GM12864 (cell line): ENCODE measurements around the gene KREMEN1.
A peak's percentile ranks its signal among the peaks of the same experiment; 100 is the strongest.

Experiments
- DNase-seq: peaks from one replicate; pipeline ENCODE4 v3.0.0-alpha.2; 2011; ENCODE audit warnings: low read depth
- H3K4me3 ChIP-seq: 2 replicates; pipeline ENCODE4 v1.5.1; 2011; ENCODE audit warnings: mild to moderate bottlenecking, low read depth, low read length, control low read depth
- TF ChIP-seq, protein P1 (sequence below): IDR thresholded peaks from 2 replicates; pipeline ENCODE4 v1.5.1; 2011; ENCODE audit warnings: low read depth, mild to moderate bottlenecking, moderate library complexity, low read length, control low read depth, inconsistent platforms; ENCODE audit errors: missing control alignments

Gene KREMEN1

DNA sequence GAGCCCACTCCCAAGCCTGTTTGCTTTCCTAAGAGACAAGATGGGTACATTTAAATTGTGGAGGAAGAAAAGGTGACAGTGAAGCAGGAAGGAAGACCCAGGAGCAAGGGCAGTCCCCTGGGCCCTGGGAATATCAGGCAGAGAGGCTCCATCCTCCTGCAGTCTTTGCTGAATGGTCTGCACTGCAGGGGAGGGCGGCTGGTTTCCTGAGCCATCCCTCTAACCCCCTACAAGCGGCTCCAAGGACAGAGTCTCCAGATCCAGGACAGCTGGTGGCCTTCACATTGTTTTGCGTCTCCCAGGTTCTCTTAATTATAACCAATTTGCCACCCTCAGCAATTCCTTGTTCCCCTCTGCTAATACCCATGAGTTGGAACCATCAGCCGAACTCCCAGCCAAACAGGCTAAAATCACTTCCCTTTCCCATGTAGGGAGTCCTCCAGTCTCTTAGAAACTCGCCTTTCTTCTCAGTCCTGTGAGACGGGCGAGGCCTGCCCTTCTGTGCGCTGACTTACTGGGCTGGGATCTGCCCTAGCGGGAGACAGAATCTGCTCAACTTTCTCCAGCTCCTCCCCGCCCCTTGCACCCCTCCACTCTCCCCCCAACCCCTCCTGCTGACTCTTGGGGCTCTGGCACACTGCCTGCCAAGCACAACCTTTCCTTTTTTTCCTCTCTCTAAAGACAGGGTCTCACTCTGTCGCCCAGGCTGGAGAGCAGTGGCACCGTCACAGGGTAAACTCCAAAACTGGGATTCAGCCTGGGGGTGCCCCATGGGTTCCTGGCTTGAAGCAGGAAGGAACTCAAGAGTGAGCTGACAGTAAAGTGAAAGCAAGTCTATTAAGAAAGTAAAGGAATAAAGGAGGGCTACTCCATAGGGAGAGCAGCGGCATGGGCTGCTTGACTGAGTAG, 79.5 kb downstream of the KREMEN1 start:
- no peak overlapping the region for H3K4me3 ChIP-seq
- DNase-seq, result no peak
- TF ChIP-seq, protein P1, sequence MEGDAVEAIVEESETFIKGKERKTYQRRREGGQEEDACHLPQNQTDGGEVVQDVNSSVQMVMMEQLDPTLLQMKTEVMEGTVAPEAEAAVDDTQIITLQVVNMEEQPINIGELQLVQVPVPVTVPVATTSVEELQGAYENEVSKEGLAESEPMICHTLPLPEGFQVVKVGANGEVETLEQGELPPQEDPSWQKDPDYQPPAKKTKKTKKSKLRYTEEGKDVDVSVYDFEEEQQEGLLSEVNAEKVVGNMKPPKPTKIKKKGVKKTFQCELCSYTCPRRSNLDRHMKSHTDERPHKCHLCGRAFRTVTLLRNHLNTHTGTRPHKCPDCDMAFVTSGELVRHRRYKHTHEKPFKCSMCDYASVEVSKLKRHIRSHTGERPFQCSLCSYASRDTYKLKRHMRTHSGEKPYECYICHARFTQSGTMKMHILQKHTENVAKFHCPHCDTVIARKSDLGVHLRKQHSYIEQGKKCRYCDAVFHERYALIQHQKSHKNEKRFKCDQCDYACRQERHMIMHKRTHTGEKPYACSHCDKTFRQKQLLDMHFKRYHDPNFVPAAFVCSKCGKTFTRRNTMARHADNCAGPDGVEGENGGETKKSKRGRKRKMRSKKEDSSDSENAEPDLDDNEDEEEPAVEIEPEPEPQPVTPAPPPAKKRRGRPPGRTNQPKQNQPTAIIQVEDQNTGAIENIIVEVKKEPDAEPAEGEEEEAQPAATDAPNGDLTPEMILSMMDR, result no peak

DNA sequence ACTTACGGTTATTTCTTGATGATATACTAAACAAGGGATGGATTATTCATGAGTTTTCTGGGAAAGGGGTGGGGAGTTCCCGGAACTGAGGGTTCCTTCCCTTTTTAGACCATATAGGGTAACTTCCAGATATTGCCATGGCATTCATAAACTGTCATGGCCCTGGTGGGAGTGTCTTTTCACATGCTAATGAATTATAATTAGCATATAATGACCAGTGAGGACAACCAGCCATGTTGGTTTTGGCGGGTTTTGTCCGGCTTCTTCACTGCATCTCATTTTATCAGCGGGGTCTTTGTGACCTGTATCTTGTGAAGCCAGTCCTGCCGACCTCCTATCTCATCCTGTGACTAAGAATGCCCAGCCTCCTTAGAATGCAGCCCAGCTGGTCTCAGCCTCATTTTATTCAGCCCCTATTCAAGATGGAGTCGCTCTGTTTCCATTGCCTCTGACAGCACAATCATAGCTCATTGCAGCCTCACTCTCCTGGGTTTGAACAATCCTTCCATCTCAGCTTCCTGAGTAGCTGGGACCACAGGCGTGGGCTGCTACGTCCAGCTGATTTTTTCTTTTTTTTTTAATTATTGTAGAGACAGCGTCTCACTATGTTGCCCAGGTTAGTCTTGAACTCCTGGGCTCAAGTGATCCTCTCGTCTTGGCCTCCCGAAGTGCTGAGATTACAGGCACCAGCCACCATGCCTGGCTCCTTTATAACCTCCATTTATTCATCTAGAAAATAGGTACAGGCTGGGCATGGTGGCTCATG, 80.3 kb downstream of the KREMEN1 start:
- TF ChIP-seq, protein P1, result no peak
- no peak overlapping the region for H3K4me3 ChIP-seq
- no peak for DNase-seq

DNA sequence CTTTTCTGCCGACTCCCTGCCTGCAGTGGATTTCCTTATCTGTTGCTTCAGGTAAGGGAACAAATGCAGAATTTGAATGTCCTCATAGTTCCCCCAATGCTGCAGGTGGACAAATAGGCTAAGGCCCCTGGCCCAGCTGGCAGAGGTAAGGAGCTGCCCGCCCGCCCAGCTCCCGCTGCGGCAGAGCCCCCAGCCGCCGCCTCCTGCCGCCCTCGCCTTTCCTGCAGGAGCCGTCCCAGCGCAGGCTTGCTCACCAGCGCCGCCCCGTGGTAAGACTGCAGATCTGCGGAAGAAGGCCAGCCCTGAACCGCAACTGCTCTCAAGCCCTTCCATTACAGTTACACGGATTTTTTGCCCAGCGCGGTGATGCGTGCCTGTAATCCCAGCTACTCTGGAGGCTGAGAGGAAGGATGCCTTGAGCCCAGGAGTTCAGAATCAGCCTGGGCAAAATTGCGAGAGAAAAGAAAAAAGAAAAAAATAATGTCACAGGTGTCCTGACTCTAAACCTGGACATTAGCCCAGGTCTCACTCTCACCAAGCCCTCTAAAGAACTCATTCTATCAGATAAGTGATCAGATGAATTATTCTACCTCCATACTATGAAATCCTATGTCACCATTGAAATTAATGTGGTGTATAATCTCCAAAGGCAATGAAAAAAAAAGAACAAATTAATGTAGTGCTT, 81.7 kb downstream of the KREMEN1 start:
- no peak for DNase-seq
- TF ChIP-seq, protein P1, result peak; percentile 95
- H3K4me3 ChIP-seq, result no peak overlapping the region

DNA sequence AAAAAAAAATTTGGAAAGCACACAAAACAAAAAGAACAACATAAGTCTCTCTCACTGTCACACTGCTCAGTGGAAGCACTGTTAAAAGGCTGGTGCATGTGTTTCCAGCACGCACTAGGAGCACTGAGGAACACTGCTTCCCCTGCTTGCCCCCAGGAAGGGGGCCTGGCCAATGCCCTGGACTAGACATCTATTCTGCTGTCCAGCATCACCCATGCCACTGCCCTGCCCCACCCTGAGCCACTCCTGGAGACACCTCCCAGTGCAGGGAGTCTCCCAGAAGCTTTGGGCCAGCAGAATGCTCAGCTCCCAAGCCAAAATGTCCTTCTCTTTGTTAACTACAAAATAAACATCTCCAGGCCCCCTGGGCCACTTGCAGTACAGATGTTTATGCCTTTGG, 83.1 kb downstream of the KREMEN1 start:
- TF ChIP-seq, protein P1, result no peak
- DNase-seq, result no peak
- no peak overlapping the region for H3K4me3 ChIP-seq

DNA sequence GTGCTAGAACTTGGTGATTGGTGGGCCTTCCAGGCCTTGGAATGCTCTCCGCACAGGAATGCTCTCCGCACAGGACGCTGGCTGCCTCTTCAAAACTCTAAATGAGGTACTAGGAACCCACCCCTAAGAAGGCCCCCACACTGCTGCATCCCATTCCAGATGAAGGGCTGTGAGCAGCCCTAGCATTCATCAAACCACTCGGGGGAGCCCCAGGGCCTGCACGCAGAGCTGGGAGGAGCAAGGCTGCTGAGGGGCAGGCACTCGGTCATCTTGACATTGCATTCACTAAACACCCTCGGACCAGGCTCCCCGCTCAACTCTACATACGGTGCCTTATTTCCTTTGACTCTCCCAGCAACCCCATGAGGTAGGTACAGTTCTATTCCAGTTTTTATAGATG, 83.7 kb downstream of the KREMEN1 start:
- H3K4me3 ChIP-seq, result no peak overlapping the region
- TF ChIP-seq, protein P1, result peak; percentile 23
- no peak for DNase-seq

DNA sequence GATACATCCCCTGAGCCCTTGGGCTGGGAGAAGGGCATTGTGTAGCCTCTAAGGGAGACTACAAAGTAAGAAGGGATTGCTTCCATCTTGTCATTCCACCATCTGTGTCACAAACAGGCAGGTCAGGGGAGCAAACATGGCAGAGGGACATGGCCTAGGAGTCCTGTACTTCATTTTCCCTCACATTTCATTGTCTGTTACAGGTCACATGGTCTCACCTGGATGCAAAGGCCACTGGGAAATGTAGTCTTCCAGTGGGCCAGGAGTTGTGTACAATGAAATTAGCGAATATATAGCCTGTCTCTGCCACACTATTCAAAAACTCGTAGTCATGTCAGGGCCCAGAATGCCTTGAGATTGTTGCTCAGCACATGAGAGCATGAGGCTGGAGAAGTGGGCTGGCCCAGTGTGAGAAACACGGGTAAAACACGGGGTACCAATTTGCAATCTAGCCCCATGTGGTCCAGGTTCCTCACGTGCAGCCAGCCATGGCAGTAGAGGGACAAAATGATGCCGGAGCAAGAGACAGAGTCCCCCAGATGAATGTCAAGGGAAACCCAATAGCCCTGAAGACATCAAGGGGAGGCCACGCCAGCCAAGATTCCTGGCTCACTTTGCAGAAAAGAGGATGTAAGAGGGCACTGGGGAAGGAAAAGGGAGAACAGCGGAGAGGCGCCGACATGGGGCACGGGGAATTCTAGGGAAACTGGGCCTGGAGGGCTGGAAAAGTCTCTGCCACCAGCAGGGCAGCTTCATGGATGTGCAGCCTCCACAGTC, 85.1 kb downstream of the KREMEN1 start:
- DNase-seq, result no peak
- TF ChIP-seq, protein P1, result no peak
- no peak overlapping the region for H3K4me3 ChIP-seq
